ENCODE data around the gene TMEFF1. TPM values are rescaled to one million over a fixed set of nuclear protein-coding genes. Genes with fewer than 3 reads are reported as not detected.

TMEFF1 gene
- total RNA-seq, 1 donor from 2014 or later, result 14.8 TPM

- Histone ChIP-seq H3K9me3 (ENCODE audit: insufficient read depth, low read depth, low read length) (no peaks in the 10 kb centered on the region), H3K4me1 (ENCODE audit: insufficient read depth, low read length) (no peaks in the 10 kb centered on the region), H3K36me3 (ENCODE audit: insufficient read depth, low read length) (no peaks in the 10 kb centered on the region), H3K27ac (ENCODE audit: low read depth, low read length) (no peak overlapping the region), H4K20me1 (ENCODE audit: insufficient read depth, low read length) (peaks cover 24% of the 10 kb centered on the region), H3K27me3 (ENCODE audit: insufficient read depth, low read length) (no peaks in the 10 kb centered on the region), H3K79me2 (ENCODE audit: insufficient read depth, low read length) (no peaks in the 10 kb centered on the region), H3K9ac (ENCODE audit: low read length) (no peak overlapping the region), H2AFZ (ENCODE audit: low read depth, low read length) (no peak overlapping the region), H3K4me3 (ENCODE audit: insufficient read depth, low read depth, low read length) (no peak overlapping the region), H3K4me2 (ENCODE audit: low read length) (no peak overlapping the region)
- no peaks in the 10 kb centered on the region for H3K9me3 Mint-ChIP-seq (ENCODE audit: unreplicated experiment)
- no peaks in the 10 kb centered on the region for H3K27me3 Mint-ChIP-seq (ENCODE audit: low read depth, unreplicated experiment)
- H3K4me3 Mint-ChIP-seq (ENCODE audit: unreplicated experiment), result no peak overlapping the region
- no peaks in the 10 kb centered on the region for H3K36me3 Mint-ChIP-seq (ENCODE audit: low read depth, unreplicated experiment)
- TF ChIP-seq, protein P1, sequence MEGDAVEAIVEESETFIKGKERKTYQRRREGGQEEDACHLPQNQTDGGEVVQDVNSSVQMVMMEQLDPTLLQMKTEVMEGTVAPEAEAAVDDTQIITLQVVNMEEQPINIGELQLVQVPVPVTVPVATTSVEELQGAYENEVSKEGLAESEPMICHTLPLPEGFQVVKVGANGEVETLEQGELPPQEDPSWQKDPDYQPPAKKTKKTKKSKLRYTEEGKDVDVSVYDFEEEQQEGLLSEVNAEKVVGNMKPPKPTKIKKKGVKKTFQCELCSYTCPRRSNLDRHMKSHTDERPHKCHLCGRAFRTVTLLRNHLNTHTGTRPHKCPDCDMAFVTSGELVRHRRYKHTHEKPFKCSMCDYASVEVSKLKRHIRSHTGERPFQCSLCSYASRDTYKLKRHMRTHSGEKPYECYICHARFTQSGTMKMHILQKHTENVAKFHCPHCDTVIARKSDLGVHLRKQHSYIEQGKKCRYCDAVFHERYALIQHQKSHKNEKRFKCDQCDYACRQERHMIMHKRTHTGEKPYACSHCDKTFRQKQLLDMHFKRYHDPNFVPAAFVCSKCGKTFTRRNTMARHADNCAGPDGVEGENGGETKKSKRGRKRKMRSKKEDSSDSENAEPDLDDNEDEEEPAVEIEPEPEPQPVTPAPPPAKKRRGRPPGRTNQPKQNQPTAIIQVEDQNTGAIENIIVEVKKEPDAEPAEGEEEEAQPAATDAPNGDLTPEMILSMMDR (IDR thresholded peaks at IDR 0.05; ENCODE audit: insufficient read depth, low read depth, low read length), result no peak
- no peak for TF ChIP-seq EZH2 (IDR thresholded peaks at IDR 0.05; ENCODE audit: insufficient read depth, low read length)
- no peak overlapping the region for H3K27ac Mint-ChIP-seq (ENCODE audit: unreplicated experiment)
- peaks cover 9% of the 10 kb centered on the region for H3K4me1 Mint-ChIP-seq (ENCODE audit: low read depth, unreplicated experiment)
- FAIRE-seq (no peak), DNase-seq (ENCODE audit: low read depth) (no peak)
Measured at GRCh38 chr9:100478192-100478591, 5.2 kb downstream of the TMEFF1 start.

GRCh38 chr9:100479820-100480219 is 6.9 kb downstream of the TMEFF1 start:
- Histone ChIP-seq H3K36me3 (ENCODE audit: insufficient read depth, low read length) (no peaks in the 10 kb centered on the region), H3K27me3 (ENCODE audit: insufficient read depth, low read length) (no peaks in the 10 kb centered on the region), H3K4me1 (ENCODE audit: insufficient read depth, low read length) (no peaks in the 10 kb centered on the region), H2AFZ (ENCODE audit: low read depth, low read length) (no peak overlapping the region), H4K20me1 (ENCODE audit: insufficient read depth, low read length) (peaks cover 17% of the 10 kb centered on the region), H3K9me3 (ENCODE audit: insufficient read depth, low read depth, low read length) (no peaks in the 10 kb centered on the region), H3K79me2 (ENCODE audit: insufficient read depth, low read length) (no peaks in the 10 kb centered on the region), H3K4me2 (ENCODE audit: low read length) (no peak overlapping the region), H3K27ac (ENCODE audit: low read depth, low read length) (no peak overlapping the region), H3K4me3 (ENCODE audit: insufficient read depth, low read depth, low read length) (no peak overlapping the region), H3K9ac (ENCODE audit: low read length) (no peak overlapping the region)
- H3K36me3 Mint-ChIP-seq (ENCODE audit: low read depth, unreplicated experiment), result no peaks in the 10 kb centered on the region
- no peak for DNase-seq (ENCODE audit: low read depth)
- FAIRE-seq, result no peak
- H3K4me1 Mint-ChIP-seq (ENCODE audit: low read depth, unreplicated experiment), result peaks cover 4% of the 10 kb centered on the region
- H3K4me3 Mint-ChIP-seq (ENCODE audit: unreplicated experiment), result no peak overlapping the region
- no peaks in the 10 kb centered on the region for H3K27me3 Mint-ChIP-seq (ENCODE audit: low read depth, unreplicated experiment)
- TF ChIP-seq, protein P1 (IDR thresholded peaks at IDR 0.05; ENCODE audit: insufficient read depth, low read depth, low read length), result no peak
- TF ChIP-seq EZH2 (IDR thresholded peaks at IDR 0.05; ENCODE audit: insufficient read depth, low read length), result no peak
- H3K9me3 Mint-ChIP-seq (ENCODE audit: unreplicated experiment), result no peaks in the 10 kb centered on the region
- no peak overlapping the region for H3K27ac Mint-ChIP-seq (ENCODE audit: unreplicated experiment)

DNA sequence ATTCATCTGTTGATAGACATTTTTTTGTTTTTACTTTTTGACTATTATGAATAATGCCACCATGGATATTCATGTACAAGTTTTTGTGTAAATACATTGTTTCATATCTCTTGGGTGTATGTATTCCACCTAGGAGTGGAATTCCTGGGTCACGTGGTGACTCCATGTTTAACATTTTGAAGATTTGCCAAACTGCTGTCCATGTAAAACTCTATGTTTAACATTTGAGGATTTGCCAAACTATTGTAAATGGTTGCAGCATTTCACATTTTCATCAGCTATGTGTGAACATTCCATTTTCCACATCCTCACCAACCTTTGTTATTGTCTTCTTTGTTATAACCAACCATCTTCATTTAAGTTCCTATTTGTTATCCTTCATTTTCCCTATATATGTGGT is 12.2 kb downstream of the TMEFF1 start:
- H3K27me3 Mint-ChIP-seq (ENCODE audit: low read depth, unreplicated experiment), result no peaks in the 10 kb centered on the region
- FAIRE-seq (no peak), DNase-seq (ENCODE audit: low read depth) (no peak)
- H3K4me1 Mint-ChIP-seq (ENCODE audit: low read depth, unreplicated experiment), result peaks cover 8% of the 10 kb centered on the region
- Histone ChIP-seq H3K27me3 (ENCODE audit: insufficient read depth, low read length) (no peaks in the 10 kb centered on the region), H3K4me2 (ENCODE audit: low read length) (no peak overlapping the region), H2AFZ (ENCODE audit: low read depth, low read length) (no peak overlapping the region), H3K9ac (ENCODE audit: low read length) (no peak overlapping the region), H3K9me3 (ENCODE audit: insufficient read depth, low read depth, low read length) (no peaks in the 10 kb centered on the region), H3K4me1 (ENCODE audit: insufficient read depth, low read length) (no peaks in the 10 kb centered on the region), H3K4me3 (ENCODE audit: insufficient read depth, low read depth, low read length) (no peak overlapping the region), H3K79me2 (ENCODE audit: insufficient read depth, low read length) (no peaks in the 10 kb centered on the region), H3K27ac (ENCODE audit: low read depth, low read length) (no peak overlapping the region), H3K36me3 (ENCODE audit: insufficient read depth, low read length) (no peaks in the 10 kb centered on the region), H4K20me1 (ENCODE audit: insufficient read depth, low read length) (peaks cover 8% of the 10 kb centered on the region)
- H3K27ac Mint-ChIP-seq (ENCODE audit: unreplicated experiment), result no peak overlapping the region
- no peaks in the 10 kb centered on the region for H3K9me3 Mint-ChIP-seq (ENCODE audit: unreplicated experiment)
- no peaks in the 10 kb centered on the region for H3K36me3 Mint-ChIP-seq (ENCODE audit: low read depth, unreplicated experiment)
- H3K4me3 Mint-ChIP-seq (ENCODE audit: unreplicated experiment), result no peak overlapping the region
- TF ChIP-seq, protein P1 (IDR thresholded peaks at IDR 0.05; ENCODE audit: insufficient read depth, low read depth, low read length), result no peak
- TF ChIP-seq EZH2 (IDR thresholded peaks at IDR 0.05; ENCODE audit: insufficient read depth, low read length), result no peak

Measured in astrocyte (in vitro differentiated cells and primary cell).